NCI-H187 treated with DMSO at 0.1 percent for 48 hours (cell line): ENCODE results near the gene SHROOM4.

ENCODE experiments used
- DNase-seq: peaks from one replicate; lab custom pipeline; 2025; lab: John Stamatoyannopoulos, UW

SHROOM4 gene

DNA sequence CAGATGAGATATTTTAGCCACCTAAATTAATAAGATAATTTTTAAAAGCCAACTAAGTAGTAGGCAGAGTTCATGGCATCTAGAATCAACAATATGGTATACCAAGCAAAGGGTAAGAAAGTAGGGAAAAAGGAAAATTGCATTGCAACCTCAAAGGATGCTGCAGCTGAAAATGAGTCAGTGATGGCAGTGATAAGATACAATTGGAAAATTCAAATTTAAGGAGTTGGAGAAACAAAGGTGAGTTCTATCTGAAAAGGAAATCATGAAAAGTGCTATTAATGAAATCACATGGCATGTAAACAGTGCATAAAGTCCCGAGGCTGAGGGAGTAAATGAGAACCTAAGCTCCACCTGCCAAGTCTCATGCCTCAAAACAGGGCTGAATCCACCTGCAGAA is 33.9 kb downstream of the SHROOM4 start:
- no peak for DNase-seq

DNA sequence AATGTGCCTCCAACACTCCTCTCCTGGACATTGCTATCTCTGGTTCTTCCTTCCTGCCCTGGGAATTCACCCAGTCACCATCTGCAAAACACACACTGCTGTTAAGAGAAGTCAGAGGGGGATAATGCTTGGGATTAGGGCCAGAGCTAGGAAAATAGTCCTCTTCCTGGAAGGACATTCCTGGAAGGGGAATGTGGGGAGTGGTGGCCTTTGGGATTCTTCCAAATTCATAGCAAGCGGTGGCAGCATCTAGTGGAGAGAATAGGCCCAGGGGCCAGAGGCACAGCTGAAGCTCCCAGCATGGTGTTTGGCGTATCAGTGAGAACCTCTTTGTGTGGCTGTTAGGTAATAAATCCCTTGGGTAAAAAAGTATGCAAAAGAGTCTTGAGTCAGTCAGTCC is 34.3 kb downstream of the SHROOM4 start:
- no peak for DNase-seq

DNA sequence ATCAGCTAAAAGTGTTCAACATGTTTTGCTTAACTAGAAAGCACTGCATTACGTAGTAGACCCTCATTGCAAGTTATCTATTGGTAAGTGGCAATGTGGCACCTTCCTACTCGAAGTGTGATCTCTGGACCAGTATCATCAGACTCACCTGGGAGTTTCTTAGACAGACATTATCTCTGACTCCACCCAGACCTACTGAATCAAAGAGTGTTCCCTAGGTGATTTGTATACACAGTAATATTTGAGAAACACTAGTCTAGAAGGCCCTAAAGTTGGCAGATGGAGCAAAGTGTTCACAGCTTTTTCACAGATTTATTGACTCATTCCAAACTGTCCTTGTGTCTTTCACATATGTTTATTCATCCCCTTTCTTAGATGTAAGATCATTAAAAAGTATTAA is 35.7 kb downstream of the SHROOM4 start:
- no peak for DNase-seq

DNA sequence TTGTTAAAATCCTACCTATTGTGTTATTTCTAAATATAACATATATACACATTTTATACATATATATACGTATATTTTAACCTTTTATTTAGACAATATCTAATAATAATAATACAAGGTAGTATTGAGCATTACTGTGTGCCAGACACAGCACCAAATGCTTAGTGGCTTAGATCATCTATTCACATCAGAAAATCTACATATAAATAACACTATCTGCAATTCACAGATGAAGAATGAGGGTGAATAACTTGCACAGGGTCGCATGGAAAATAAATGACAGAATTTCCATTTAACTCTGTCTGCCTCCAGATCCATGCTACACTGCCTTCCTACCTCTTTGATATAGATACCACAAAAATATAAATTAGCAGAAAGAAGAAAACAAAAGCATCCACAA is 37.7 kb downstream of the SHROOM4 start:
- no peak for DNase-seq

DNA sequence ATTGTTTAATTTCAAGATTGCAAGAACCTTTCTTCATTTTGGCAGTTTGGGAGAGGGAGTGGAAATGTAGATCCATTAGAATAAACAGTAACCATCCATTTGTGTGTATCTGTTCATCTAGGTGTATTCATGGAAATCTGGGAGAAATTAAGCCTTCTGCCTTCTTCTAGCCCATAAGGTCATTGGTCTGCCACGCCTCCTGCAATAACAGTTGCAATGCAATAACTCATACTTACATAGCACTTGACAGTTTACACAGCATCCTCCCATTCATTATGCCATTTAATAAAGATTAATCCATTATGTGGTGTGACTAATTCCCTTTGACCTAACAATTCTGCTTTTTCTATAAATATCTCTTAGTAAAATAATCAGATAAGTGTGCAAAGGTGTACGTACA is 42.6 kb downstream of the SHROOM4 start:
- no peak for DNase-seq

DNA sequence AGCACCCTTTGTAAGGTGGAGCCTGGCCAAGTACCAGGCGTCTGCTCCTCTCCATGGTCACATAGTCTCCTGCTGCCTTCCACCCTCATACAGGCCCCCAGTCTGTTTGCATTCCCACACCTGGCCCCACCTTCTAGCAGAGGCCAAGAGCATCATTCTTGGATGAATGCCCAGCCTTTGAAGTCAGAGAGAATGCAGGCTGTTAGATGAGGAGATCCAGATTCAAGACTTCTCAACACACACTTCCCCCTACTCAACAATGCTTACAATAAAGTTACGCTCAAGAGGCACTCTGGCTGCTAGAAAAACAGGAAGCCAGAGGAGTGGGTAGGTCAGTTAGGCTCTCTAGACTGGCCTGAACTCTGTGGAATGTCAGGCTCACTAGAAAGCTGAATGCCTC is 43.3 kb downstream of the SHROOM4 start:
- no peak for DNase-seq

DNA sequence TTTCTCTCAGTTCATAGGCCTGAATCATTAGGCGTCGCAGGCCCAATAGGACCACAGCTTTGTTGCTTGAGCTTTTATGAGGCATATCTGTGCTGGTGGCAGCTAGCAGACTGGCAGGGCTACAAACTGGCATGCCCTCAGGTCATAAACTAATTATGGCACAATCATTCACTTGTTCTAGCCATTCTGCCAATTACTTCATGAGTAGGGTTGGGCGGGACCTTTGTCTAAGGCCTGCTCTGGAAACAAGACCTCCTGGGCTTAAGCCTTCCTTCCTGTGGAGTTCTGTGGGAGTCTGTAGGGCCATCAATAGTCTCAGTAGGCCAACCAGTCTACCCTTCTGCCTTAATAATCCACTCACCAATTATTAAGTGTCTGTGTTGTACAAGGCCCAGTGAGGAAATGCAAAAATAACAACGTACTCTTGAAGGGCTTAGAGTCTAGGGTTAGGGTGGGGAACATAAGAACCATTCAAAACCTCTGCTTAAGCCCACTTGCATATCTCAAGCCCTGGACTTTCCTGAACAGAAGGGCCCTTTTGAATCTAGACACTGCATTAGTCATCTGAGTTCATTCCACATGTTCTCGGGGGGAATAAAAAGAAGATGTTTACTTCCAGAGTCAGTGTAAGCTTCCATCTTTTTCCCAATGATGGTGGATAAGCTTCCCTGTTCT is 44.5 kb downstream of the SHROOM4 start:
- no peak for DNase-seq

DNA sequence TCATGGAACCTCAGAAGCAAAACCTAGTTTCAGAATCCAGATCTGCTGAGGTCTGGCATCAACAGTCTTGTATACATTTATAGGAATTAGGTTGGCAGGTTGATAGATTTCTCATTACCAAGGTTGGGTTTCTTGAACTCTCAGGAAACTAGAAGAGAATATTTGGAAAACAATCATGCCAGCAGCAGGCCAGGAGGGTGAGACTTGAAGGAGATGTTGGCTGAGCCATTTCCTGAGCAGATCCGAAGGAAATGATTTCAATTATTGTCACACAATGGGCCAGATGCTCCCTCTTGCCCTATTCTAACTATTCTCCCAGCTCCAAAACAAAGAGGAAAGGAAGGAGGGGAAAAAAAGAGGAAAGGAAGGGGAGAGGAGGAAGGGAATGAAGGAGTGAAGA is 45.2 kb downstream of the SHROOM4 start:
- no peak for DNase-seq

DNA sequence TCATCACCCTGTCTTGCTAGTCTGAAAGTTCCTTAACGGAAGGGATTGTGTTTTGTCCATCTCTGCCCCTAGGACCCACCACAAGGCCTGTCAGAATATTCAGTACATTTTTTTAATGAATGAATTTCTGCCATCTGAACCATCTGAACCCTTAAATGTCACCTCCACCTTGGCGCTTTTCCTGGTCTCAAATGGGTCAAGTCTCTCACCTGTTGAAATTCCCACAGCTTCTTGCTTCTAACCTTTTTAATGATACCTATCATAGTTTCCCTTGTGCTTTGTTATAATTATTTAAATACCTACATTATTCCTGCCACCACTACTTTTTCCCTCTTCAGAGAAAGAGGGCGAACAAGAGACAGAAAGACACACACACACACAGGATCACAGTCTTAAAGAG is 48.0 kb downstream of the SHROOM4 start:
- no peak for DNase-seq

DNA sequence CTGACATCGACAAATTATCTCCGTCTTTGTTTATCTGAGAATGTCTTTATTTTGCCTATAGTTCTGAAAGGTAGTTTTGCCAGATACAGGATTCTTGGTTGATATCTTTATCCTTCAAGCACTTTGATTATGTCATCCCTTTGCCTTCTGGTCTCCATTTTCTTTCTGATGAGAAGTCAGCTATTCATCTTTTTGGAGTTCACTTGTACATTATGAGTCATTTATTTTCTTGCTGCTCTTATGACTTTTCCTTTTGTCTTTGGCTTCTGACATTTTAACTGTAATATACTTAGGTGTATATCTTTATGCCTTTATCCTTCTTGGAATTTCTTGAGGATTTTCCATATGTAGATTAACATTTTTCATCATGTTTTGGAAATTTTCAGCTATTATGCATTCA is 51.4 kb downstream of the SHROOM4 start:
- DNase-seq: no peak

DNA sequence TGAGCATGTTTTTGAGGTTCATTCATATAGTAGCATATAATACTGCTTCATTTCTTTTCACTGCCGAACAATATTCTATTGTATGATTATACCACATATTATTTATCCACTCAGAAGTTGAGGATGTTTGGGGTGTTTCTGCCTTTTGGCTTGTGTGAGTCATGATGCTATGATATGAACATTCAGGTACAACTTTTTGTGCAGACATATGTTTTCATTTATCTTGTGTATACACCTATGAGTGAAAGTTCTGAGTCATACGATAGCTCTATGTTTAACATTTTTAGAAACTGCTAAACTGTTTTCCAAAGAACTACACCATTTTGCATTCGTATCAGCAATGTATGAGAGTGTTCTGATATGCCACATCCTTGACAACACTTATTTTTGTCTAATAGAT is 57.7 kb downstream of the SHROOM4 start:
- DNase-seq: no peak

DNA sequence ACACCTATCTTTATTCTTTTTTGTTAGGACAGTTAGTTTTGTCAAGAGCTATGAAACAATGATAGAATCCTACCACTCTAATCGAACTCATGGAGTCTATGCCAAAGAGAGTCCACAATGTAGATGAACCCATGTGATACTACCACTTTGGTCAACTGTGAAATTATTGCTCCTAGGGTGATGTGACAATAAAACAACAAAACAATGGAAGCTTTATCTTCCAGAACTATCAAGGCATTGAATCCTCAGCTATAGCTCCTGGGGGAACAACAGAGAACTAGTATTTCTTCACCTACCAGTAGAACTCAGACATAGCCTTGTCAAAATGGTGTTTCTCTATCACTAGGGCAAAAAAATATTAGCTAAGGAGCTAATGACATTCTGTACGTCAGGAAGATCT is 62.9 kb downstream of the SHROOM4 start:
- no peak for DNase-seq

DNA sequence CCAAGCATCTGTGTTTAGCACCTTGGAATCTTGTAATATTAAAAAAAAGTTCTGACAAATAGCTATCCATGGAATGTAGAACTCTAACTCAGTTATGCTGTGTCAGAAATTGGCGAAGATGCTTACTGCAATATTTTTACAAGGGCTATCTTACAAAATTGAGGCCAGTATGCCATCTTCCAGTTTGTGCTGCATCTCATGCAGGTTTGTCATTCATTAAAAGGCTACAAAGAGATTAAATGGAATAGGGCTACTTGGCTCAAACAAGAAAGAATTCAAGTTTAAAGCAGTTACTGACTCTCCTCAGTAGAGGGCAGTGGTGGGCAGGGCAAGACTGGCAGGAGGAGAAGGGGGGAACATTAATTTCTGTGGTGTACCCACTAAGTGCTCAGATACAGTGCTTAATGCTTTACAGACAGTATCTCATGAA is 66.5 kb downstream of the SHROOM4 start:
- no peak for DNase-seq

DNA sequence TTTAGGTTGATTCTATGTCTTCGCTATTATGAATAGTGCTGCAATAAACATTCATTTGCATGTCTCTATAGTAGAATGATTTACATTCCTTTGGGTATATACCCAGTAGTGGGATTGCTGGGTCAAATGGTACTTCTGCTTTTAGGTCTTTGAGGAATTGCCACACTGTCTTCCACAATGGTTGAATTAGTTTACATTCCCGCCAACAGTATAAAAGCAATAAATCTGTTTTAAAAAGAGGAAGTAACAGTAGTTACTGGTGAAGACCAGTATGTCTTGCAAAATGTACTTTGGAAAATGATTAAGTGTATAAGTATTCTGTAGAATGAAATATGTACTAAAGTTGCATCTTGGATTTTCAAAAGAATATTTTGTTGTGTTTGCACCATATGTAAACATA is 77.3 kb downstream of the SHROOM4 start:
- DNase-seq: no peak

DNA sequence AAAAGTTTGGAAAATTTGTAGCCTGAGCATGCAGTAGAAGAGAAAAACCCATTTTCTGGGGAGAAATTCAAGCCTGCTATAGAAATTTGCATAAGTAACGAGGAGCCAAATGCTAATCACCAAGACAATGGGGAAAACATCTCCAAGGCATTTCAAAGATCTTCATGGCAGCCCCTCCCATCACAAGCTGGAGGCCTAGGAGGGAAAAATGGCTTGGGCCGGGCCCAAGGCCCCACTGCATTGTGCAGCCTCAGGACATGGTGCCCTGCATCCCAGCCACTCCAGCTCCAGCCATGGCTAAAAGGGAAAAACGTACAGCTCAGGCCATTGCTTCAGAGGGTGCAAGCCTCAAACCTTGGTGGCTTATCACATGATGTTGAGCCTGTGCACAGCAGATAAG is 87.7 kb downstream of the SHROOM4 start:
- DNase-seq: no peak

DNA sequence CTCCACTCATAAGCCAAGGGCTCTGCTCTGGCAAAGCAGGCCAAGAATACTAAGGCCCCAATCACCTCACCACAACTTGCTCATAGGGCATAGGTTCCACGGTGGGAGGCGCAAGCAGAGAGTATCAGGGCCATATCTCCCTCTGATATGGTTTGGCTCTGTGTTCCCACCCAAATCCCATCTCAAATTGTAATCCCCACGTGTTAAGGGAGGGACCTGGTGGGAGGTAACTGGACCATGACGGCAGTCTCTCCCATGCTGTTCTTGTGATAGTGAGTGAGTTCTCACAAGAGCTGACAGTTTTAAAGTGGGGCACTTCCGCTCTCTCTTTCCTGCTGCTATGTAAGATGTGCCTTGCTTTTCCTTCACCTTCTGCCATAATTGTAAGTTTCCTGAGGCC is 88.7 kb downstream of the SHROOM4 start:
- no peak for DNase-seq

DNA sequence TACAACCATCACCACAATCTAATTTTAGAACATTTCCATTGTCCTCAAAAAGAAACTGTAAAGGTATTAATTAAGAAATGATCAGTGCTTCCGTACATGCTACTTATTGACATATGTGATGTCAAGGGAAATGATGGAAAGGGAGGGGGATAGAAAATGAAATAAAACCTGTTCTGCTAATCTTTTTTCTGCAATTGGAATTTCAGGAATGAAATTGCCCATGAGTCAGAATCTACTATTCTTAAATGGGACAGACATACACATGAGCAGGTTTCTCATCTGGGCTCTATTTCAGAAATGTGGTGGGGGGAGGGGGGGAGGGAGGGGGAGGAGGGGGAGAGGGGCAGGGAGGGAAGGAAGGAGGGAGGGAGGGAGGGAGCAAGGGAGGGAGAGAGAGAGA is 91.0 kb downstream of the SHROOM4 start:
- no peak for DNase-seq

DNA sequence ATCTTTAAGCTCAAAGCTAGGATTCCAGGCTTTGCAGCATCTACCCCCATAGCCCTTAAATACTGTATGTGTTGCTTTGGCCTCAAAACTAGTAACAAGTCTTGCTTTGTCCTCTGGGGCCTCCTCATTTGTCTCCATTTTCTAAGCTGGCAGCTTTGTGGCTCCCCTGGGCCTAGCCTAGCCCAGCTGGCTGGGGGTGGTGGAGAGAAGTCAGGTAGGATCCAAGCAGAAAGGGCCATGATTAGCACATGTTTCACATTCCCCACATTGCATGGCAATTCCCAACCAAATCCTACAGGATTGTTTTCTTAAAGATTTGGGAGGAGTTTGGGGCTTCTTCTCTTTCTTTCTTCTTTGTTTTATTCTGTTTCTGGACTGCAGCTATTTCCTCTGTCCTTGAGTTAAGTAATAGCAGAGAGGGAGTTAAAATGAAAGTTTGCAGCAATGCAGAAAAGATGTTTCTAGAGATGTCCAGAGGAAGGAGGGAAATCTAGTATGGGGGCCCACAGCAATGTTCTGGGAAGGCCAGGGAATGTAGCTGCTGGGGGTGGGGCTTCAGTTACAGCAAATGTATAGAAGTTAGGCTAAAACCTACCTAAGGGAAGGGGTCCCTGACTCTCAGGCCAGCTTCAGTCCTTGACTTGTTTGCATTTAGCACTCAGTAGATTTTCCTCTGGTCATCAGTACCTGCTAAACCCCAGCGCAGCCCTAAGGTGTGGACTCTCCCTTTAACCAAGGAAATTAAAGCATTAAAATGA is 92.1 kb downstream of the SHROOM4 start:
- DNase-seq: no peak

DNA sequence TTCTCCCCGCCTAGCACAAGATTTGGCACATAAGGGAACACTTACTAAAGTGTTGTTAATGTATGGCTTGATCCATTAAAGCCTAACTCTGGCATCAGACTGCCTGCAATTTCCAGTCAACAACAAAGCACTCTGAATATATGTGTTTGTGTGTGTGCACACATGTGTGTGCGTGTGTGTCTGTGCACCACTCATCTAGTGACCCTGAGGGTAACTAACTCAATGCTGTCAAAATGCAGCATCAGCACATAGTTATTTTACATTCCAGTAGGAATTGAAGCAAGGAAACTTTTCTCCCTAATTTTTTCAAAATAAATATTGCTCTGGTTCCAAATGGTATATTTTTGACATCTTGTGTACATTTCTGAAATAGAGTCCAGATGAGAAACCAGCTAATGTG is 94.4 kb downstream of the SHROOM4 start:
- DNase-seq: no peak

DNA sequence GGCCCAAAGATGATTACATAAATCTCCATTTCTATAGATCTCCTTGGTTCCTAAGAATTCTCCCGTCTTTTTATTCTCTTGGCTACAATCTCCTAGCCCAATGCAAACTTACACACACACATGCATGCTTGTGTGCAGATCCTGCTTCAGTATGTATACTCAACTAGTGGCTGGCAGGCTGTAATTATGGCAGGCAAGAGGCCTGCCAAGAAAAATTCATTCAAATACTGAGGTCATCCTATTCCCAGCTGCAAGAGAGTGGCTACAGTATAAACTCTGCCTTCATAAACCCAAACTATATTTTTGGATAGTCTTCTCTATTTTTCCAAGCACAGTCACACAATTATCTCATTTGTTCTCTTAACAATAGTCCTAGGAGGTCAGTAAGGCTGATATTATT is 95.2 kb downstream of the SHROOM4 start:
- DNase-seq: no peak

DNA sequence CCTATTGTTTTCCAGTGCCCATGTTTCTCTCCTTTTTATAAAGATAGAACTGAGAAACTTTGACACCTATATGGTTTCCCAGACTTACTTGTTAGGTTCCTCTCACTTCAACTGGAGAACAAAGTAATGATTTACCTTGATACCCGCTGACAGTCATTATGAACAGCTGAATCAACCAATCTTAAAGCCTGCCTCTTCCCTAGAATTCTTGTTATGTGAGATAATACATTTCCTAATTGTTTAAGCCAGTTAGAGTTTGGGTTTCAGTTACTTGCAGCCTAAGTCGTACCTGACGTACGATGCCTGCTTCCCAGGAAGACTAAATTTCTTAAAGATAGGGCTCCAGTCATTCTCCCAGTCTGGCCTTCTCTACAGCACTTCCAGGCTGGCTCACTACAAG is 97.3 kb downstream of the SHROOM4 start:
- DNase-seq: no peak

DNA sequence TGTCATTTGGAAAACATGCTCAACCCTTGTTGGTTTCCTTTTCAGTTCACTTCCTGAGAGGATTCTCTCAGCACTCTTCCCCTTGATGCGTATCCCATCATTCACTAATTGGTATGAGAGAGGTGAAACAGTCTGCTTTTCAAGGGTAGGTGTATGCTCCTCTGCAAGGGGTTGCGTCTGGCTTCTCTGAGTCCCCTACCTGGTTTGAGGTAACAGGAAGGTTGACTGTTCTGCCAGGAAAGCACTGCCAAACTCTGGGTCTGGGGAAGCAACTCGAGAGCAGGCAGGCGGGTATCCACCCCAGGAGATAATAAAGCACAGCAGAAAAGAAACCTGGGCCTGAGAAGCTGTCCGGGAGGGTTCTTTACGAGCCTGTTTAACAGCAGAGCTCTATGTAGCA is 101.2 kb downstream of the SHROOM4 start:
- DNase-seq: no peak

DNA sequence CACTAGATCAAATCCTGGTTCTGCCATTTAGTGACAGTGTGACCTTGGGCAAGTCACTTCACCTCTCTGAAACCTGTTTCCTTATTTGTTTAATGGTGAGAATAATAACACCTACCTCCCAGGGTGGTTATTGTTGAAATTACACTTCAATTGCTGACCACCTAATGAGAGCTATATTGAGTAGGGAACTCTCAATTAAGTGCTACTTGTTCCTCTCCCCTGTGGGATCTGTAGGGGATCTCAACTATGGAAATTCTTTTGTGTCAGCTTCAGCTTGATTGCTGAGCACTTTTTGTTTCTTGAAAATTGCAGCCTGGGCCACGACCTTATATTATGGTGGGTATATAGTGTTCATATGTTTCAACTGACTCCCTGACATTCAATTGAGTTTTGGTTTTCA is 102.1 kb downstream of the SHROOM4 start:
- no peak for DNase-seq
